Stimulated activated CD4-positive, alpha-beta T cell treated with anti-CD3 and anti-CD28 coated beads, Interleukin-12 subunit alpha, Interleukin-12 subunit beta, amount 100 ng/mL, for 4 hours (primary cell): ENCODE results near the gene TF.

Experiments used
- DNase-seq: peaks from one replicate; pipeline ENCODE4 v3.0.0-alpha.2; 2020

The TF gene

GRCh38 chr3:133747907-133748639 is 1.9 kb downstream of the TF start:
- no peak for DNase-seq

DNA sequence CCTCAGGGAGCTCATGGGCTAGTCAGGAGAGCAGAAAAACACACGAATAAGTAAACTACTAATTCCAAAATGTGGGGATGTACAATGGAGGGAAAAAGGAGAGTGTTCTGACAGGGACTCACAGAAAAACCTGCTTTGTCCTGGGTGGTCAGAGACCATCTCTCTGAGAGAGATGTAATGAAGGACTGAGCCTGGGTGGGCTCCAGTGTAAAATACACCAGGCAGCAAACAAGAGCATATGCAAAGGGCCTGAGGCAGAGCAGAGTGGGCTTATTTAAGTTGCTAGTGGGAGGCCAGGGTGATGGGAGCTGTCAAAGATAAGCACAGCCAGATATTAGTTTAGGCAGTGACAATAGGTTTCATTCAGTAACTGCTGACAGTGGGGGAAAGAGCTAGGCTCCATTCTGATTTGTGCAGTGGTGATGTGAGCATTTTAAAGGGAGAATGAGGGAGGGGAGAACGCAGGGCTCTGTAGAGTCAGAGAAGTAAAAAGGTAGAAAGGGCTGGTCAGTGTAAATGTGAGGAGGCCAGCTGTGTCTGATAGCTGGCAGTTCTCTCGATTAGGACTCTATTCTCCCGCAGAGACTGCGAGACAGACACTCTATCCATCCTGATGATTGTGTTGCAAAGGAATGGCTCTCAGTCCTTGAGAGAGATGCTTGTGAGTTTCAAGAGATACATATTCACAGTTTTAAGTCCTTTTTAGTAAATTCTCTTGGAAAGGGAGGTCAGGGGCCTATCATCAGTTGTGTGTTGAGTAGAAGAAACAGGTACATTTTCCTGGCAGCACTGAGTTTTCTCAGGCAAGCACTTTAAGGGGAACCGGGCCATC is 3.5 kb downstream of the TF start:
- DNase-seq: no peak

DNA sequence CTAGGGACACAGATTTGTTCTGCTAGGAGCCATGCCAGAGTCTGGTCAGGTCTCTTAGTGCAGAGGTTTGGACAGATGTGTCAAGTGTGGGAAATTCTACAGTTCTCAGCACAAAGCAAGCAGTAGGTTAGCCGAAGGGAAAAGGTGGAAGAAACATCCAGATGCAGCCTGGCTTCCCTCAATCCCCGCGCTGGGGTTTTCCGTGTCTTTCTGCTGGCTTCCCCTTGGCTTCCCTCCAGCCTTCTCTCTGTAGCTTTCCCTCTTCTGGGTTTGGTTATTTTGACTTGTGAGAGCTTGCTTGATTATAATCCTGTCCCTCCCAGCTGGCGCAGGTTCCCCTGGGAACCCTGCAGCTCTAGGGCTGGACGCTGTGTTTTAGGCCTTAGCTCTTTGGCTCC is 4.1 kb downstream of the TF start:
- DNase-seq: no peak

- no peak for DNase-seq
Measured at GRCh38 chr3:133753107-133753778, 7.0 kb downstream of the TF start.

DNA sequence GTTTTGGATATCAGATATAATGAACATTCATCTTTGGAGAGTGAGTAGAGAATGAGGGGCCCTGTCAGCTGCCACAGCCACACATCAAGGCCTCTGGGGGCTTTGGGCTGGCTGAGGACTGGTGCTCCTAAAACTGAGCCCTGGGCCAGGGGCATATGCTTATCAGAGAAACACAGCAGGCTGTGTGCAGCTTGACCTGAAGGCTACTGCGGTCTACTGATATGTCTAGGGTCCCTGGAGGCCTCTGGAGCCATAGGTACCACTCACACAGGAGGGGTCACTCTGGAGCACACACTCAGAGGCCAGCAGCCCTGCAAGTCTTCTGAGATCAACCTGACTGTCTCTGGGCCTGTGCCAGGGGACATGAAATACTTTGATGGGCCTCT is 7.6 kb downstream of the TF start:
- DNase-seq: no peak

DNA sequence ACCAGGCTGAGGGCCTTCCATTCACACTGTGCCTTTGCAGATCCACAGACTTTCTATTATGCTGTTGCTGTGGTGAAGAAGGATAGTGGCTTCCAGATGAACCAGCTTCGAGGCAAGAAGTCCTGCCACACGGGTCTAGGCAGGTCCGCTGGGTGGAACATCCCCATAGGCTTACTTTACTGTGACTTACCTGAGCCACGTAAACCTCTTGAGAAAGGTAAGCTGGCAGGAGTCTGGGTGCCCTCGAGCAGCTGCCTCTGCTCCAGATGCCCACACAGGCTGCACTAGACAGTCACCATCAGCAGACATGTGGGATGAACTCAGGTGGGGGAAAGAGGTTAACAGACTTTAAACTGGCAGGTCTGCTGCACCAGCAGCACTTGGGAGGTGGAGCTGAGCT is 8.3 kb downstream of the TF start:
- no peak for DNase-seq

DNA sequence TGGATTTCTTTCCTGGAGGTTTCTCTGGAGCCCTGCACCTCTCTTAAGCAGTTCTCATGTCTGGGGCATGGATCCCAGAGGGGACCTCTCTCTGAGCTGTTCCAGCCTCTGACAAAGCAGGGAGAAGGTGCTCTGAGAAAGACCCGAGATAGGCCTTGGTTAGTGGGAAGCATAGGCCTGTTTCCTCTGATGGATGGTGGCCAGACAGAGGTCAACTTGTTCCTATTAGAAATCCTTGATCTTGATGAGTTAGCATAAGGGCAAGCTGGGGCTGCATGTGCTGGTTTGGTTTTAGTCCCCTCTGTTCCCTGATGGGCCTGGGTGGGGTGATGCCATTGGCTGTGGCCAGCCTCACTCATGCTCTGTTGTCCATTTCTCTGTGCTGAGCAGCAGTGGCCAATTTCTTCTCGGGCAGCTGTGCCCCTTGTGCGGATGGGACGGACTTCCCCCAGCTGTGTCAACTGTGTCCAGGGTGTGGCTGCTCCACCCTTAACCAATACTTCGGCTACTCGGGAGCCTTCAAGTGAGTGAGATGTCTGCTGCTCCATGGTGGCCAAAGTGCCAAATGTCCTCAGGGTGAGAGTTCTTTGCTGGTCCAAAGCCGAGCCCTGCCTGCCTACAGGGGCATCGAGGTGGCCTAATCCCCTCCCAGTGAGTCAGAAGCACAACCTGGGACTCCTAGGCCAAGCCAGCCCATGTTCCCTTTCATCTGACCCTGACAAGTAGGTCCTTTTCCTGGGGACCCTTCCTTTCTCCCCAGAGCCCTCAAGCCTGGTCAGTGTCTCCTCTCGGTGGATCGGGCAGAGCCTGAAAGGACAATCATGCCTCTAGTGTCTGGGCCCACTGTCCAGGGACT is 9.0 kb downstream of the TF start:
- DNase-seq: no peak

DNA sequence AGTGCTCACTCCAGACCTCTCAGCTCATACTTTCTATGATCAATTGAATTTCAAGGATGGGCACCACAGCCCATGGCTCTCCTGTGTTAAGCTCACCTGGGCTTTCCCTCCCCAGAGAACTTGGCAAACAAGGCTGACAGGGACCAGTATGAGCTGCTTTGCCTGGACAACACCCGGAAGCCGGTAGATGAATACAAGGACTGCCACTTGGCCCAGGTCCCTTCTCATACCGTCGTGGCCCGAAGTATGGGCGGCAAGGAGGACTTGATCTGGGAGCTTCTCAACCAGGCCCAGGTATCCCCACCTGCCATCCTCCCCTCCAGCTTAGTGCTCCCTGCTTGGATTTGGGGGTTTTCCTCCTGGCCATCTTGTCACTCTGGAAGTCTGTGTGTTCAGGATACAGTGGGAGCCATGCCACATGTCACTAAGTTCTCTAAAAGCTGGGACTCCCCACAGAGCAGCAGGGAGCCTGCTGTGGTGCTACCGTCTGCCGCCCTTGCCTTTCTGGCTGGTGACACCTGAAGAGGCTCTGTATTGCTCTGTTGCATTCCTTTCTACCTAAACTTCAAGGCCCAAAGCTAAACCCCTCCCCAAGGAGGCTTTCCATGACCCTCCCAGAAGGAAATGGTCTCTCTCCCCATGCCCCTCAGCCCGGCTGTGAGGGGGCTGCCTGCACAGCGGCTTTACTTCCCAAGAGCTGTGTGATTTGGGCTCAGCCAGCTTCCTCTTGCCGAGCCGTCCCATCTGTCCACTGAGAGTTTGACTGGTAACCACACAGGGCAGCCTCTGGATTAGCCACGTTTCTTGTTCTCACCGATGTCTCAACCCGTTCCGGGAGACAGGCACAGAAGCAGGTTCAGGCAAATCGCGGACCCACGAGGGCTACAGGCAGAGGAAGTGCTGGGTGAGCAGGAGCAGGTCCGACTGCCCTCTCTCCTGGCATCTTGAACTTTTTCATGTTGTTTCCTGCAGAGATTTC is 10.8 kb downstream of the TF start:
- DNase-seq: no peak

DNA sequence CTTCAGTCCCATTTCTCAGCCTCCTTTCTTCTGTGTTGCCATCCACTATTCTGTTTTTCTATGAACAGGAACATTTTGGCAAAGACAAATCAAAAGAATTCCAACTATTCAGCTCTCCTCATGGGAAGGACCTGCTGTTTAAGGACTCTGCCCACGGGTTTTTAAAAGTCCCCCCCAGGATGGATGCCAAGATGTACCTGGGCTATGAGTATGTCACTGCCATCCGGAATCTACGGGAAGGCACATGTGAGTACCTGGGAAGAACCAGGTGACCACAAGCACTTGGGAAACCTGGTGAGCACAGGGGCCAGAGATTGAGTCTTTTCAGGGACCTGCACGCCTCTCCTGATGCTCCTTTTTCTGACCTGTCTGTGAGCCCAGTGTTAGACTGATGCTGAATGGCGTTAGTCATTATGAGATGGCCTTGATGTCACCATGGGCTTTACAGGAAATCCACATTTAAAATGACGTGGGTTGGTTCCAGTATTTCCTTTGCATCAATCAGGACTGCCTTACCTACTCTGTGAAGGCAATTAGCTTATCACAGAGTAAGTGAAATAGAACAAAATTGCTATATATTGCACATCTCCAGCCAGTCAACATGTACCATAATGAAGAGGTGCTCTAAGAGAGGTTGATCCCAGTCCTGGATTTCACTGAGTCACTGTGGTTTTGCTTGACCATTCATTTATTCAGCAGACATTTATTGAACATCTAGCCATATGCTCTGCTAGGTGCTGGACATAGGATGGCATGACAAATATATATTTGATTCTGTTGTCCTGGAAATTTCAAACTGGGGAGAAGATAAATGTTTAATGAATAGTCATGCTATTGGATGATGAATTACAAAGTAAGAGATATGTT is 11.7 kb downstream of the TF start:
- no peak for DNase-seq

- DNase-seq: no peak
Measured at GRCh38 chr3:133758568-133758928, 12.4 kb downstream of the TF start.

- no peak for DNase-seq
Measured at GRCh38 chr3:133758964-133759739, 13.0 kb downstream of the TF start.

- no peak for DNase-seq
Measured at GRCh38 chr3:133759740-133760305, 13.6 kb downstream of the TF start.

DNA sequence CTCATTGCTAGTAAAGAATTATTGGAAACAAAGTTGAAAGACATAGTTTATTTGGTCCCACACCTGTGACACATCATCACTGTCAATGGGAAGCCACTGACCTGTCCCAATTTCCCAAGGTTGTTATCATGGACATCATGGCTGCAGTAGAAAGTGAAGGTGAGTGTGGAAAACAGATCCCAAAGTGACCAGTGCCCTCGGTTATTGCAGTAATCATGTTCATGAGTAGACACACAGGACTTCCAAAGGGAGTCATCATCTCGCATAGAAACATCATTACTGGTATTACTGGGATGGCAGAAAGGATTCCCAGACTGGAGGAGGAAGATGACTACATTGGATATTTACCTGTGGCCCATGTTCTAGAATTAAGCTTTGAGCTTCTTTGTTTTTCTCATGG is 14.7 kb downstream of the TF start:
- no peak for DNase-seq

- no peak for DNase-seq
Measured at GRCh38 chr3:133761605-133762484, 15.7 kb downstream of the TF start.

- DNase-seq: no peak
Measured at GRCh38 chr3:133762539-133762938, 16.3 kb downstream of the TF start.

- no peak for DNase-seq
Measured at GRCh38 chr3:133763797-133764683, 17.8 kb downstream of the TF start.

DNA sequence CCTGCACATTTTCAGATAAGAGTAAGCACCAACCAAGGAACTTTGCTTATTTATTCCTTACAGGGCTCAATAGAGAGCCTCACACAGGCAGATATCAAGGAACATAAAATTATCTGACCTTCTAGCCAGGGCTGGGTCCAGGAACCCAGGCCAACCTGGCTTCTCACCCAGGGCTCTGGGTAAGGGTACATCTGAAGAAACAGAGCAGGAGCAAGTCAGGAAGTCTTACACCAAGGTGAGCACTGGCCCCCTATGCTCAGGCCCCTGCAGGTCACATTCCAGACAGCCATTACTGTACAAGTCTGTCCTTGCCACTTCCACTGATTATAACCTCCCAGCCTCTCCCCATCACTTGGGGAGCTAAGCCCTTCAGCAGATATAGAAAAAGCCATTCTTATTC is 19.1 kb downstream of the TF start:
- no peak for DNase-seq
